Upper lobe of left lung (tissue), 6 donors: ENCODE data around the gene MATCAP1. TPM values are rescaled to one million over a fixed set of nuclear protein-coding genes. Genes with fewer than 3 reads are reported as not detected.

ENCODE experiments used
- ATAC-seq, 2 donors: fragments of 200-7000 bp; cut with Tn5 transposase; one replicate each; pipeline ENCODE4 v1.9.1; 2022; ENCODE audit warnings: mild to moderate bottlenecking in 2 of 2, moderate library complexity in 2 of 2; ENCODE audit not compliant: low FRiP score in 2 of 2
- DNase-seq, 2 donors: peaks; one replicate each; pipeline ENCODE4 v3.0.0-alpha.2; 2019 to 2020
- H3K27ac ChIP-seq, 4 donors: fragments of 200-600 bp; sonication (generic); one replicate each; pipeline ENCODE4 v1.5.1; 2016 to 2019
- H3K27me3 ChIP-seq, 4 donors: fragments of 200-600 bp; sonication (generic); one replicate each; pipeline ENCODE4 v1.5.1; 2017 to 2019
- H3K36me3 ChIP-seq, 4 donors: fragments of 200-600 bp; sonication (generic); one replicate each; pipeline ENCODE4 v1.5.1; 2016 to 2019
- H3K4me1 ChIP-seq, 4 donors: fragments of 200-600 bp; sonication (generic); one replicate each; pipeline ENCODE4 v1.5.1; 2018 to 2019
- H3K4me3 ChIP-seq, 4 donors: fragments of 200-600 bp; sonication (generic); one replicate each; pipeline ENCODE4 v1.5.1; 2017 to 2019; ENCODE audit warnings: mild to moderate bottlenecking in 2 of 4, moderate library complexity in 1 of 4
- H3K9me3 ChIP-seq, 4 donors: fragments of 200-600 bp; sonication (generic); one replicate each; pipeline ENCODE4 v1.5.1; 2018 to 2019
- CTCF ChIP-seq, 6 experiments: fragments of 450-650 bp in 4 of 6; fragments of 200-600 bp in 2 of 6; sonication (generic) in 2 of 6; IDR thresholded peaks; one replicate each; pipeline ENCODE4 v1.5.1; 2016 to 2019; ENCODE audit warnings: antibody characterized with exemption in 6 of 6
- EP300 ChIP-seq, 4 donors: sonication (generic); formaldehyde crosslinking; IDR thresholded peaks; one replicate each; pipeline ENCODE4 v1.5.1; 2017; ENCODE audit warnings: antibody characterized with exemption in 4 of 4, control low read depth in 2 of 4
- POLR2A ChIP-seq, 4 donors: fragments of 450-650 bp; IDR thresholded peaks; one replicate each; pipeline ENCODE4 v1.5.1; 2016 to 2017; ENCODE audit warnings: antibody characterized with exemption in 4 of 4, mild to moderate bottlenecking in 2 of 4
- POLR2AphosphoS5 ChIP-seq, 2 donors: sonication (generic); formaldehyde crosslinking; IDR thresholded peaks; one replicate each; pipeline ENCODE4 v1.5.1; 2017; ENCODE audit warnings: antibody characterized with exemption in 2 of 2
- WGBS, 2 donors: methylation state at CpG; one replicate each; pipeline ENCODE4 v1.1.5; 2017 to 2018; 5-methylcytosine and 5-hydroxymethylcytosine counted together
- total RNA-seq, 6 donors: library from RNA; depleted of rRNA in 4 of 6; stranded (reverse); fragments of >200 nt in 4 of 6; gene quantifications; one replicate each; pipeline versions ENCODE4 v1.1.0 to v1.2.1, GENCODE V29; 2016 to 2021
- donor health status: DM: no; HTN: no; CAD: no; lungs with moderate emphysema.
- donor health status: DM: no; HTN: yes; CAD: no; lungs with severe emphysema.

Gene MATCAP1
- total RNA-seq, 6 donors from 2014 or later = 9.1 to 147 (median 31.1) TPM

DNA sequence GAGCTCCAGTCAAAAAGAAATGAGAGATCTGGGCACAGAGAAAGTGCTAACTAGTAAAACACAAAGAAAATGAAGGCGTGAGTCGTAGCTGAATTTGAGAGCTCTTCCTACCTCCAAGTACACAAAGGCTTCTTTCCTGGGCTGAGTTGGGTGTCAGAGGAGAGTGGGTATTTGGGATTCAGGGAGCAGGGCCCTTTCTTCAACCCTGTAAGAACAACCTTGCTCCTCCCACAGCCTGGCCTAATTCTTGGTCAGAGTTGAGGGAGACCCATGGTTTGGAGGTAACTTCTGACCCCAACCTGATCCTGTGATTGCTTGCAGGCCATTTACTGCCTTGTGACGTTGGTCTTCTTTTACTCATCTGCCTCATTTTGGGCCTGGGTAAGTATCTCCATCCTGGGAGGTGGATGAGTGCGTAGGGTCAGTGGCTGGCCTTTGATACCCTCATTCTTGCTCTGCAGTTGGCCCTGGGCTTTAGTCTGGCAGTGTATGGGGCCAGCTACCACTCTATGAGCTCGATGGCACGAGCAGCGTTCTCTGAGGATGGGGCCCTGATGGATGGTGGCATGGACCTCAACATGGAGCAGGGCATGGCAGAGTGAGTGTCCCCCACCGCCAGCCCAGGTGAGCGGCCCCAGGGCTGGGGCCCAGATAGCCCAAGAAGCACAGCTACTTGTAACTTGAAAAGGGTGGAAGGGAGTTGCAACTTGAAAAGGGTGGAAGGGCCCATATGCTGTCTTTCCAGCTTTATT, 44.4 kb upstream of the MATCAP1 start:
- H3K9me3 ChIP-seq = no peaks in the 10 kb centered on the region
- TF ChIP-seq POLR2AphosphoS5 (IDR thresholded peaks at IDR 0.05) (no peak), POLR2A (IDR thresholded peaks at IDR 0.05) (no peak), CTCF (IDR thresholded peaks at IDR 0.05) (no peak), EP300 (IDR thresholded peaks at IDR 0.05) (no peak)
- no peak overlapping the region for H3K27ac ChIP-seq
- no peaks in the 10 kb centered on the region for H3K27me3 ChIP-seq
- peaks cover 38 to 53% (median 49%) of the 10 kb centered on the region in 4 donors for H3K36me3 ChIP-seq
- no peak for DNase-seq
- peak overlapping the region in 3 of 4 donors; percentile 86 to 99 (median 93) for H3K4me3 ChIP-seq
- peaks cover 17 to 40% (median 27%) of the 10 kb centered on the region in 4 donors for H3K4me1 ChIP-seq
- ATAC-seq = no peak
- WGBS, 2 donors = 80 to 88% methylated on average over 7 to 9 of the region's 9 CpGs

DNA sequence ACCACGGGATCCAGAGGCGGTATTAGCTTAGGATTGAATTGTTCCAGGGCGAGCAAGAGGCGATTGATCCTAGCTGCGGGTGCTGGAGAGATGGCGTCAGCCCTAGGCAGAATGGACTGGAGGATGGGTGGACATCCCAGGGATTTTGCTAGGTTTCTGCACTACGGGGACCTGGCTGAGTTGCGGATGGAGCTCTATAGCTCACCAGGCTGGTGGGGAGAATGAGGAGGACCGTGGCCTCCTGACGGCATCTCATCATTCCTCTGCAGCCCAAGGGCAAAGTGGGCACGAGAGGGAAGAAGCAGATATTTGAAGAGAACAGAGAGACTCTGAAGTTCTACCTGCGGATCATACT, 43.8 kb upstream of the MATCAP1 start:
- peak overlapping the region; percentile 78 to 99 (median 90) for H3K4me3 ChIP-seq
- no peaks in the 10 kb centered on the region for H3K27me3 ChIP-seq
- ATAC-seq (no peak), DNase-seq (no peak)
- 10 to 12% methylated on average over 11 to 12 of the region's 12 CpGs for WGBS, 2 donors
- no peaks in the 10 kb centered on the region for H3K9me3 ChIP-seq
- peak overlapping the region; percentile 81 to 91 (median 88) for H3K27ac ChIP-seq
- H3K36me3 ChIP-seq = peaks cover 36 to 46% (median 42%) of the 10 kb centered on the region in 4 donors
- TF ChIP-seq POLR2AphosphoS5 (IDR thresholded peaks at IDR 0.05) = no peak
- no peak for TF ChIP-seq POLR2A (IDR thresholded peaks at IDR 0.05)
- TF ChIP-seq CTCF (IDR thresholded peaks at IDR 0.05) = no peak
- no peak for TF ChIP-seq EP300 (IDR thresholded peaks at IDR 0.05)
- H3K4me1 ChIP-seq = peaks cover 17 to 40% (median 29%) of the 10 kb centered on the region in 4 donors

DNA sequence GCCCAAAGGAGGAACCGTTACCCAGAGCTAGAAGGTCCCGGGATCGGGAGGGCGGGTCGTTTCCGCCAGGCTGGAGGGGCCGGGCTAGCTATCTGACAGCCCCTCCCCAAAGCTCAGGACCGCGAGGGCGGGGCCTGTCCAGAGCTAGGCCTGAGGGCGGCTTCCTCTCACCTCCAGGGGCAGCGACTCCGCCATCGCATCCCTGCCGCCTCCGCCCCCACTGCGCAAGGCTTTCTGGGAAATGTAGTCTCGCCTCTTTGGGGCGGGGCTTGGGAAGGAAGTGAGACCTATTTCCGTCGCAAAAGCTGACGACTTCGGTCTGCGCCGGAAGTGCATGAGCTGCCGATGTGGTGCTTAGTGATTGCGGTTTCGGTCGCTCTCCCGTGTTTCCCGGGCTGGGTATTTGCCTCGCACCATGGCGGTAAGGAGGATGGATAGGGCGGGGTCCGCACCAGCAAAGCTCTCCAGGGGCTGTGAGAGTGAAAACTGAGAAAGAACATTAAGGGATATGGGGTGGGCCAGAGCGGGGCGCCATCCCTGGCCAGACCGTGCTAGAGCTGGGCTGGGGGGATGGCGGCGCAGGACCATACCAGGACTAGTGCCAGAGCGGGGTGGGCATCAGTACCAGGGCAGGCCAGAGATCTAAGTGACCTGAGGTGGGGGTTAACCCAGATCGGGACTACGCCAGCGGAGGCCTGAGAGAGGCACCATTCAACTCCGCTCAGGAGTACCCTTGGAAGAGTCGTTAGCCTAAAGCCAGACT, 43.2 kb upstream of the MATCAP1 start, which contains the start of gene TMEM208:
TMEM208 (plus strand) TSS at position 327 of the 763 bp plus-strand sequence; CDS start at position 416, 89 bp downstream.
- peak within 1 kb of the TSS; percentile 81 to 91 (median 88) for H3K27ac ChIP-seq
- H3K4me3 ChIP-seq = peak within 1 kb of the TSS; percentile 78 to 99 (median 90)
- peaks cover 17 to 40% (median 29%) of the 10 kb centered on the region in 4 donors for H3K4me1 ChIP-seq
- H3K36me3 ChIP-seq = peaks cover 35 to 41% (median 39%) of the 10 kb centered on the region in 4 donors
- no peaks in the 10 kb centered on the region for H3K27me3 ChIP-seq
- peak; percentile 97 to 98 for ATAC-seq
- peak; percentile 99 for TF ChIP-seq POLR2AphosphoS5 (IDR thresholded peaks at IDR 0.05)
- peak in 5 of 6 experiments; percentile 18 to 57 (median 54) for TF ChIP-seq CTCF (IDR thresholded peaks at IDR 0.05)
- peak in 2 of 4 donors; percentile 67 to 83 for TF ChIP-seq POLR2A (IDR thresholded peaks at IDR 0.05)
- peak in 1 of 4 donors; percentile 72 for TF ChIP-seq EP300 (IDR thresholded peaks at IDR 0.05)
- peak; percentile 95 to 98 for DNase-seq
- H3K9me3 ChIP-seq = no peaks in the 10 kb centered on the region
- WGBS, 2 donors = 0 to 1% methylated on average over 25 to 41 of the region's 46 CpGs

DNA sequence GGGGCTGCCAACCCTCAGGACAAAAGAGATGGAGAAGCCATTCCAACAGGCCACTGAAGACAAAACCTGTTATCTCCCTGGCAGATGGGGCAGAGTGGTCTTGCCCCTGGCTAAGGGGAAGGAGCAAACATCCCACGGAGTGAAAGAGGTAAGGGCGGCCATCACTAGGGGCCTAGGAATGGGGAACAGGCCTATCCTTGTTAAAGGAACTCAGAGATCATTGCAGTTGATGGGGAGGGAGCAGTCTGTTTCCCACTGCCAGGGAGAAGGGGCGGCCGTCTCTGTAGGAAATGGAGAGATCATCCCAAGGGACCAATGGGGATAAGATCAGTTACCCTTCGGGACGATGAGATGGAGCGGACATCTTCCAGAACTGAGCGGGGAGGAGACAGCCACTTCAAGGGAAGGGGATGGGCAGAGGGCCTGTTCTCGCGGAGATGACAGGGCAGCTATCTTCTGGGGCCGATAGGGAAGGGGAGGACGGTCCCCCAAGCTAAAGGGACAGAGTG, 42.6 kb upstream of the MATCAP1 start:
- peaks cover 17 to 40% (median 29%) of the 10 kb centered on the region in 4 donors for H3K4me1 ChIP-seq
- H3K9me3 ChIP-seq = no peaks in the 10 kb centered on the region
- peak overlapping the region; percentile 81 to 91 (median 88) for H3K27ac ChIP-seq
- no peak for DNase-seq
- peak overlapping the region; percentile 38 to 99 (median 90) for H3K4me3 ChIP-seq
- ATAC-seq = peak in 1 of 2 donors; percentile 1
- H3K36me3 ChIP-seq = peaks cover 29 to 34% (median 33%) of the 10 kb centered on the region in 4 donors
- TF ChIP-seq CTCF (IDR thresholded peaks at IDR 0.05) = no peak
- TF ChIP-seq EP300 (IDR thresholded peaks at IDR 0.05) = no peak
- no peak for TF ChIP-seq POLR2AphosphoS5 (IDR thresholded peaks at IDR 0.05)
- no peak for TF ChIP-seq POLR2A (IDR thresholded peaks at IDR 0.05)
- no peaks in the 10 kb centered on the region for H3K27me3 ChIP-seq
- 12 to 16% methylated on average over 11 to 12 of the region's 12 CpGs for WGBS, 2 donors
